SHP77 (cell line): ENCODE measurements around the gene HOXD11.
A peak's percentile ranks its signal among the peaks of the same experiment; 100 is the strongest.

Experiments
- DNase-seq, 2 experiments: peaks; one replicate each; lab custom pipeline; 2025; lab: John Stamatoyannopoulos, UW

HOXD11 gene

DNA sequence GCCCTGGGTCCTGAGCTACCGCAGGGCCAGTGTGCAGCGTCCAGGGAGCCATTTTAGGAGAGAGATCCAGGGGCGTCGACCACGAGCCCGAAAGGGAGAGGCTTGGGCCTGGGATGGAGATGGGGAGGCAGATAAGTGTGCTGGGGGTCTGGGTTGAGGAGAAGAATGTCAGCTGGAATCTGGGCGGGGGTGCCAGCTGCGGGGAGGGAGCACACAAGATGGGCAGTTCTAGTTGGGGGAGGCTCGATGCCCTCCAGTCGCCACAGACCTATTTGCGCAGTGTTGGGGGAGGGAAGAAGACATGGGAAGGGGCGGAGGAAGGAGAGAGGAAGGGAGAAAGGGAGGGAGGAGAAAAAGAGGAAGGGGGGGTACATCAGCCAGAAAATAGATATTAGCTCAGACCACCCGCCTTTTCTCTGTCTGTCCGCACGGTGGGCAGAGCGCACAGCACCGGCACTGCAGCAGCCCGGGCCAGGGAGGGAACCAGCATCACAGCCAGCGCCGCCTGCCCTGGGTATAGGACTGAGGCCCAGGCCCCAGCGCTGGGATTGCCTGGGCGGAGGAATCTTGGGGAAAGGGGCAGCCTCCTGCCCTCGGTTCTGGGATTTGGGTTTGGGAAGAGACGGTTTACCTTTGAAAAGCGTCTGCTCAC is 1.9 kb upstream of the HOXD11 start:
- DNase-seq: no peak

- no peak for DNase-seq
These were observed 1.1 kb upstream of the HOXD11 start for GRCh38 chr2:176105730-176106580.

GRCh38 chr2:176107731-176108181 is 676 bp downstream of the HOXD11 start:
- no peak for DNase-seq

GRCh38 chr2:176109192-176109901 is 2.3 kb downstream of the HOXD11 start:
- DNase-seq: no peak

DNA sequence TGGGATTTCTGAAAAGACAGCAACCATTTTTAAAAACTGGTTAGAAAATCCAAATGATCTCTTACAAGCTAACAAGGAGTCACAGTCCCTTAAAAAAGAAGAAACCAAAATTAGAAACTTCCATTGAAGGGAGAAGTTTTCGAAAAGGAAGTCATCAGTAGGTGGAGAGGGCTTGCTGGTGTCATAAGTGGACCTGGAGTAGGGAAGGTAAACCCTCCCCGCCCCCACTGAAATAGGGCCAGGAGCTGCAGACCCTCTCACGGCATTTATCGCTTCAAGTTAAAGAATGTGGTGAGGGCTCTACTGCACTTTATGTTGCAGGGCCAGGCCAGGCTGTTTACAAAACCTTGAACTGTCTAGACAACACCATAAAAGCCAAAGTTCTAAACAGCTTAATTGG is 2.9 kb downstream of the HOXD11 start:
- no peak for DNase-seq

- DNase-seq: no peak
These were observed 3.6 kb downstream of the HOXD11 start for GRCh38 chr2:176110415-176111308.

DNA sequence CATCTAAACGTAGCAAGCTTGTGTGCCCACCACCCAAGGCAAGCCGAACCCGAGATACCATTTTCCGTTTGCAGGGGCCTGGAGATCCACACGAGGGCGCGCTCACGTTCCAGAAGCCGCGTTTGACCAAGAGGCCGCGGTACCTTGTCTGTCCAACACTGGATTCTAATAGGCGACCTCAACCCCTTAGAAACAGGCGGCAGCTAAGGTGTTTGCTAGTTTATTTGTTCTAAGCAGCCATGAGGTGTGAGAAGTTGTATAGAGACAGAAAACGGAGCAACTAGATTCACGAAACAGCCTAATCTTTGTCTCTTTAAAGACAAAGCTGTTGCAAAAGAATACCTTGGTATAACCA is 4.2 kb downstream of the HOXD11 start:
- DNase-seq: peak; percentile 69 to 73

DNA sequence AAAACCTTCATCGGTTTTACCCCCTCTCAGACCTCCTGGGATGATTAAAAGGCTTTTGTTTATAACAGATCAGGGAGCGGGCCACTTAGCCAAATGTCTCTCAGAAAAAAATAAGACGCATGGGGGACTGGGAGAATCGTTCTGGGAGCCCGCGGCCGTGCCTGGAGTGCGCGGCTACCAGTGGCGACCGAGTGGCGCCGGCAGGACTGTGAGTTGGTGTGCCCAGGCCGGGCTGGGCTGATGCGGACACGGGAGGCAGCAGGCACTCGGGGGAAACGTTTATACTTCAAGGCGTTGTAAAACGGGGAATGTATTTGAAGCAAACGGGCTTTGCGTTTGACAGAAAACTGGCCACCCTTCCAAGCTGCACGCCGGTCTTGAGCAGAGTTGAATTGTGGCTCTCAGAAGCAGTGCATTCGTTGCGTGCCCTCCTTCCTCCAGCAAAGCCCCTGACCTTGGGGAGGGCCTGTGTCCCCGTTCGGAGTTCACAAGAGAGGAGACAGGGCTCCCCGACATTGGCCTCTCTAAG is 4.8 kb downstream of the HOXD11 start:
- DNase-seq: no peak

DNA sequence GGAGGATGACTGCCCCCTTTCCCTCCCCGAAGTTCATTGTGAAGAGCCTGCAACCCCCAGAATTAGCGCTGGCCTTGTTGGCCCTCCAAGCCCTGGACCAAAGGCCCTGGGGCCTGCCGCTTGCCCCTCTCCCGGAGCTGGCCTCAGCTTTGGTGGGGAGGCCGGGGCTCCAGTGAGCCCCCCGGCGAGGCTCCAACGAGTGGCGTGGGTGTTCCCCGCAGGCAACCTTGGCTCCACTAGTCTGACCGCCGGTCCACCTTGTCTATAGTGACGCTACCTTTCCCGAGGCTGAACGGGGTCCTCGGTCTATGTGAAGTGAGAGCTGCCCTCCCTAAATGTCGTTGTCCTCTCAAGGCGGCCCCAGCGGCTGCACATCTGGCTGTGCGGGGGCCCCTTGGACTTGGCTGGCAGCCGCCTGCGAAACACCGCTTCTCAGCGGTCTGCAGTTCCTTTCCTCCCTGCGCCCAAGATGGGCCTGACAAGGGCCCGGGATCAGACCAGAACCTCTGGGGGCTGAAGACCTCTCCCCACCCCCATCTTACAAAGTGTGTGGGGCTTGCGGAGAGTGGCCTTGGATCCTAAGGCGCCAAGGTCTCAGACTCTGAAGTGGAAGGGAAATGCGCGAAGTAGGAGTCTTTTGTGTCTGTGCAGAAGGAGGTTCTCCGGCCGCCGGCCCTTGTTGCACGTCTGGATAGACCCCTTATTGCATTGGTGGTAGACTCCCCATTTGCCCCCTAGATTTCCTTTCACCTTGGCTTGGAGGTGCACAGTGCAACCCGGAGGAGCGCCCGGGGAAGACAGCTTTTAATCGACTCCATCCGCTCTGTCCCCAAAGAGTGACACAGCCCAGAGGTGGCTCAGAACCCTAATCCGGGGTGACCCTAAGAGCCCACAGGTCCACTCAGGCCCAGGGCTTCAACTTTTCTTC is 5.6 kb downstream of the HOXD11 start:
- DNase-seq: no peak

- peak; percentile 72 to 85 for DNase-seq
These were observed 7.2 kb downstream of the HOXD11 start for GRCh38 chr2:176114120-176114929.

DNA sequence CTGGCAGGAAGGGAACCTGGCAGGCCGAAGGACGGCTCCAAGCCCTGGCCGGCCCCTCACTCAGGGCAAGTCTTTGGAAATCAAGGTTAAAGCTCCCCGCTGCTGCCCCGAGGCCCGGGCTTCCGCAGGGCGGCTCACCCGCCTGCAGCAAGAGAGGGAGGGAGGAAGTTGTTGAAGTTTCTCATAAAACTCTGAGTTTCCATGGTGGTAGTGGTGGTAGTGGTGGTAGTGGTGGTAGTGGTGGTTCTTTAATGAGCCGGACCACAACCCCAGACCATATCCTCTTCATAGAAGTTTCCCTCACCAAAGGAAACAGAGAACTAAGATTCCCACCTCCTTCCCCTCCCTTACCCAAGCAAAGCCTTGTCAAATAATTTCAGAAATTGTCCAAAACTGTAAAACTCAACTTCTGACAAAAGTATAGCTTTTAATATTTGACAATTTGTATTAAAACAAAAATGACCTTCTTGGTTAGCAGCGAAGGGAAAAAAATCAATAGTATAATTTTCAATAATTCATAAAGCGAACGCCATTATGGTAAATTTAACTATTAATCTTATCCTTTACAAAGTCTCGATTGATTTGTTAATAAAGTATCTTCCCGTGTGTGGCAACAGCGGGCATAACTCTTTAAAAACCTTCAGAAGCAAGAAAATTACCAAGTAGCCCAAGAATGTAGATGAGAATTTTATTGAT is 8.0 kb downstream of the HOXD11 start:
- DNase-seq: no peak

- peak; percentile 74 to 82 for DNase-seq
These were observed 9.1 kb downstream of the HOXD11 start, which contains the start of gene HOXD10 for GRCh38 chr2:176115883-176116813. Gene HOXD10, plus strand, starts transcription at chr2:176116778. Its CDS starts 56 bp downstream, at chr2:176116834.

DNA sequence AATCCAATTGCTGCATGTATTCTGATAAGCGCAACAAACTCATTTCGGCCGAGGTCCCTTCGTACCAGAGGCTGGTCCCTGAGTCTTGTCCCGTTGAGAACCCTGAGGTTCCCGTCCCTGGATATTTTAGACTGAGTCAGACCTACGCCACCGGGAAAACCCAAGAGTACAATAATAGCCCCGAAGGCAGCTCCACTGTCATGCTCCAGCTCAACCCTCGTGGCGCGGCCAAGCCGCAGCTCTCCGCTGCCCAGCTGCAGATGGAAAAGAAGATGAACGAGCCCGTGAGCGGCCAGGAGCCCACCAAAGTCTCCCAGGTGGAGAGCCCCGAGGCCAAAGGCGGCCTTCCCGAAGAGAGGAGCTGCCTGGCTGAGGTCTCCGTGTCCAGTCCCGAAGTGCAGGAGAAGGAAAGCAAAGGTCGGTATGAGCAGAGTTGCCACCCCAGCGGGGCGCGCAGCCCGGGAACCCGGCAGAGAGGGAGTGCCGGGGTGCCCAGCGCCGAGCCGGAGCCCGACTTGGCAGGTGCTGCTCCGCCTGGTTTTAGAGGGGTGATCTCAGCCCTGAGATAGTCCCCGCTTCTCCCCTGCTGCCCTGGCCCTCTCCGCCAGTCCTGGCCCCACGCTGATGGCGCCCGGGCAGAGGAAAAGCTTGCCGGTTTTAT is 10.2 kb downstream of the HOXD11 start:
- no peak for DNase-seq

GRCh38 chr2:176117823-176118371 is 10.8 kb downstream of the HOXD11 start:
- DNase-seq: no peak

DNA sequence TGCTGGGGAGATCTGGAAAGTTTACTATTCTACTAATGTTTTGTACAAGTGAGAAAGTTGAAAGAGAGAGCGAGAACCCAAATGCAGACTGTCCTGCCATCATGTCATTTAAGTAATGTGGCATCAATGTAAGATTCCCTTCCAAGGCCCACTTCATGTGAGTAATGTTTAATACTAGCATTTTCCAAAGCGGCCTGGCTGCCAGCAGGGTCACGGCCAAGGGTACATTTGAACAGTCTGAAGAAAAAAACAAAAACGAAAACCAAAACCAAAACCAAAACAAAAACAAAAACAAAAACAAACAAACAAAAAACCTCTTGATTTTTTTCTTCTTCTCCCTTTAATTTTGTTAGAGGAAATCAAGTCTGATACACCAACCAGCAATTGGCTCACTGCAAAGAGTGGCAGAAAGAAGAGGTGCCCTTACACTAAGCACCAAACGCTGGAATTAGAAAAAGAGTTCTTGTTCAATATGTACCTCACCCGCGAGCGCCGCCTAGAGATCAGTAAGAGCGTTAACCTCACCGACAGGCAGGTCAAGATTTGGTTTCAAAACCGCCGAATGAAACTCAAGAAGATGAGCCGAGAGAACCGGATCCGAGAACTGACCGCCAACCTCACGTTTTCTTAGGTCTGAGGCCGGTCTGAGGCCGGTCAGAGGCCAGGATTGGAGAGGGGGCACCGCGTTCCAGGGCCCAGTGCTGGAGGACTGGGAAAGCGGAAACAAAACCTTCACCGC is 11.7 kb downstream of the HOXD11 start:
- peak; percentile 43 to 75 for DNase-seq
